Esophagus squamous epithelium (tissue), 4 donors: ENCODE data around the gene ITGA5.

ENCODE experiments used
- POLR2A ChIP-seq, 4 donors: fragments of 450-650 bp; IDR thresholded peaks; one replicate each; pipeline ENCODE4 v1.6.1; 2017; ENCODE audit warnings: antibody characterized with exemption in 4 of 4, mild to moderate bottlenecking in 4 of 4, moderate library complexity in 3 of 4
- TF ChIP-seq, protein P1 (sequence below), 6 experiments: fragments of 450-650 bp in 4 of 6; fragments of 200-600 bp in 2 of 6; sonication (generic) in 2 of 6; IDR thresholded peaks; one replicate each; pipeline ENCODE4 v1.5.1; 2016 to 2019; ENCODE audit warnings: antibody characterized with exemption in 6 of 6, mild to moderate bottlenecking in 4 of 6, moderate library complexity in 4 of 6

DNA sequence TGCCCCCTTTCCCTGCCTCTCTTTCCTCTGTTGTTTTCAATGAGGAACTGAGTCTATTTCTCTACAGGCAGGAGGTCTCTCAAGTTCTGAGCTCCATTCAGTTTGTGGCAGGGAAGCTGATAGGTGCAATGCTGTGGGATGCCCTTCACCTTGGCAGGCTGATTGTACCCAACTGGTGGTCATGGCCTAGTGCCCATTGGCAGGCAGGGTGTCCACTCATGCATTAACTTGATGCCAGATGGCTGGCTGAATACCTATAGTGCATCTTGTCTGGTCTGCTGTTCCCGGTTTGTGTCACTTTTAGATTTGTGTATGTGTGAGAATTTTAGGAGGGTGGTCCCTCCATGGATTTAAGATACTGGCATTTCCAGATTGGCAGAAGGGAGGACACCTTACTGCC, 20.0 kb upstream of the ITGA5 start:
- TF ChIP-seq POLR2A (IDR thresholded peaks at IDR 0.05) = no peak
- TF ChIP-seq, protein P1, sequence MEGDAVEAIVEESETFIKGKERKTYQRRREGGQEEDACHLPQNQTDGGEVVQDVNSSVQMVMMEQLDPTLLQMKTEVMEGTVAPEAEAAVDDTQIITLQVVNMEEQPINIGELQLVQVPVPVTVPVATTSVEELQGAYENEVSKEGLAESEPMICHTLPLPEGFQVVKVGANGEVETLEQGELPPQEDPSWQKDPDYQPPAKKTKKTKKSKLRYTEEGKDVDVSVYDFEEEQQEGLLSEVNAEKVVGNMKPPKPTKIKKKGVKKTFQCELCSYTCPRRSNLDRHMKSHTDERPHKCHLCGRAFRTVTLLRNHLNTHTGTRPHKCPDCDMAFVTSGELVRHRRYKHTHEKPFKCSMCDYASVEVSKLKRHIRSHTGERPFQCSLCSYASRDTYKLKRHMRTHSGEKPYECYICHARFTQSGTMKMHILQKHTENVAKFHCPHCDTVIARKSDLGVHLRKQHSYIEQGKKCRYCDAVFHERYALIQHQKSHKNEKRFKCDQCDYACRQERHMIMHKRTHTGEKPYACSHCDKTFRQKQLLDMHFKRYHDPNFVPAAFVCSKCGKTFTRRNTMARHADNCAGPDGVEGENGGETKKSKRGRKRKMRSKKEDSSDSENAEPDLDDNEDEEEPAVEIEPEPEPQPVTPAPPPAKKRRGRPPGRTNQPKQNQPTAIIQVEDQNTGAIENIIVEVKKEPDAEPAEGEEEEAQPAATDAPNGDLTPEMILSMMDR (IDR thresholded peaks at IDR 0.05) = no peak
